ENCODE data around the gene CCNJ.

DNA sequence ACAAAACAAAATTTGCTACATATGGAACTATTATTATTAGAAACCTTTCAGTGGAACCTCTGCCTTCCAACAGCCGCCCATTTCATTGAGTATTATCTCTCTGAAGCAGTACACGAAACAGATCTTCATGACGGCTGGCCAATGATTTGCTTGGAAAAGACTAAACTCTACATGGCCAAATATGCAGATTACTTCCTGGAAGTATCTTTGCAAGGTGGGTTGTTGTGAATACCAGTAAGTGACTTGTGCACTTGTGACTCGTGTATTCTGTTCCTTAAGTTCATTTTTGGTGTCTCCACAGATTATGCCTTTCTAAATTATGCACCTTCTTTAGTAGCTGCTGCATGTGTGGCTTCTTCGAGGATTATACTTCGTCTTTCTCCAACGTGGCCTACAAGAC, 13.4 kb downstream of the CCNJ start:
- TF ChIP-seq, protein P1, sequence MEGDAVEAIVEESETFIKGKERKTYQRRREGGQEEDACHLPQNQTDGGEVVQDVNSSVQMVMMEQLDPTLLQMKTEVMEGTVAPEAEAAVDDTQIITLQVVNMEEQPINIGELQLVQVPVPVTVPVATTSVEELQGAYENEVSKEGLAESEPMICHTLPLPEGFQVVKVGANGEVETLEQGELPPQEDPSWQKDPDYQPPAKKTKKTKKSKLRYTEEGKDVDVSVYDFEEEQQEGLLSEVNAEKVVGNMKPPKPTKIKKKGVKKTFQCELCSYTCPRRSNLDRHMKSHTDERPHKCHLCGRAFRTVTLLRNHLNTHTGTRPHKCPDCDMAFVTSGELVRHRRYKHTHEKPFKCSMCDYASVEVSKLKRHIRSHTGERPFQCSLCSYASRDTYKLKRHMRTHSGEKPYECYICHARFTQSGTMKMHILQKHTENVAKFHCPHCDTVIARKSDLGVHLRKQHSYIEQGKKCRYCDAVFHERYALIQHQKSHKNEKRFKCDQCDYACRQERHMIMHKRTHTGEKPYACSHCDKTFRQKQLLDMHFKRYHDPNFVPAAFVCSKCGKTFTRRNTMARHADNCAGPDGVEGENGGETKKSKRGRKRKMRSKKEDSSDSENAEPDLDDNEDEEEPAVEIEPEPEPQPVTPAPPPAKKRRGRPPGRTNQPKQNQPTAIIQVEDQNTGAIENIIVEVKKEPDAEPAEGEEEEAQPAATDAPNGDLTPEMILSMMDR (conservative IDR thresholded peaks at IDR 0.05; ENCODE audit: low read depth, low read length) = no peak
- TF ChIP-seq EZH2 (IDR thresholded peaks at IDR 0.05; ENCODE audit: borderline replicate concordance, low read depth, low read length, poor library complexity, severe bottlenecking) = no peak

Measured in A673 (cell line).